Measurements from ENCODE around the gene SLC19A1.

GRCh38 chr21:45519182-45519581, 23.1 kb downstream of the SLC19A1 start:
- TF ChIP-seq POLR2AphosphoS5 (IDR thresholded peaks at IDR 0.05) (no peak), POLR2A (IDR thresholded peaks at IDR 0.05) (no peak)
- TF ChIP-seq, protein P1, sequence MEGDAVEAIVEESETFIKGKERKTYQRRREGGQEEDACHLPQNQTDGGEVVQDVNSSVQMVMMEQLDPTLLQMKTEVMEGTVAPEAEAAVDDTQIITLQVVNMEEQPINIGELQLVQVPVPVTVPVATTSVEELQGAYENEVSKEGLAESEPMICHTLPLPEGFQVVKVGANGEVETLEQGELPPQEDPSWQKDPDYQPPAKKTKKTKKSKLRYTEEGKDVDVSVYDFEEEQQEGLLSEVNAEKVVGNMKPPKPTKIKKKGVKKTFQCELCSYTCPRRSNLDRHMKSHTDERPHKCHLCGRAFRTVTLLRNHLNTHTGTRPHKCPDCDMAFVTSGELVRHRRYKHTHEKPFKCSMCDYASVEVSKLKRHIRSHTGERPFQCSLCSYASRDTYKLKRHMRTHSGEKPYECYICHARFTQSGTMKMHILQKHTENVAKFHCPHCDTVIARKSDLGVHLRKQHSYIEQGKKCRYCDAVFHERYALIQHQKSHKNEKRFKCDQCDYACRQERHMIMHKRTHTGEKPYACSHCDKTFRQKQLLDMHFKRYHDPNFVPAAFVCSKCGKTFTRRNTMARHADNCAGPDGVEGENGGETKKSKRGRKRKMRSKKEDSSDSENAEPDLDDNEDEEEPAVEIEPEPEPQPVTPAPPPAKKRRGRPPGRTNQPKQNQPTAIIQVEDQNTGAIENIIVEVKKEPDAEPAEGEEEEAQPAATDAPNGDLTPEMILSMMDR (IDR thresholded peaks at IDR 0.05) = no peak
